Stimulated activated CD4-positive, alpha-beta T cell treated with anti-CD3 and anti-CD28 coated beads, Interleukin-4, amount 100 ng/mL, for 1 hour (primary cell): ENCODE results near the gene PDE10A.

ENCODE experiments used
- DNase-seq: peaks from one replicate; pipeline ENCODE4 v3.0.0-alpha.2; 2020

The PDE10A gene

DNA sequence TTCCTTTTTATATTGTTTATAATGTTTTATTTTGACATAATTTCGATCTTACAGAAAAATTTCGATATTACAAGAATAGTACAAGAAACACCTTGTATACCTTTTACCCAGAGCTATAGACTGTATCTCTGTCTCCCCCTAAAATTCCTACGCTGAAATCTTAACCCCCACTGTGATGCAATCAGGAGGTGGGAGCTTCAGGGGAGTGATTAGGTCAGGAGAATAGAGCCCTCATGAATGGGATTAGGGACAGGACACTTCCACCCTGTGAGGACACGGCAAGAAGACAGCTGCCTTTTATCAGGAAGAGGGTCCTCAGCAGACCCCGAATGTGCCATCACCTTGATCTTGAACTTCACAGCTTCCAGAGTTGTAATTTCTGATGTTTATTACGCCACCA, 204.9 kb downstream of the PDE10A start:
- no peak for DNase-seq

DNA sequence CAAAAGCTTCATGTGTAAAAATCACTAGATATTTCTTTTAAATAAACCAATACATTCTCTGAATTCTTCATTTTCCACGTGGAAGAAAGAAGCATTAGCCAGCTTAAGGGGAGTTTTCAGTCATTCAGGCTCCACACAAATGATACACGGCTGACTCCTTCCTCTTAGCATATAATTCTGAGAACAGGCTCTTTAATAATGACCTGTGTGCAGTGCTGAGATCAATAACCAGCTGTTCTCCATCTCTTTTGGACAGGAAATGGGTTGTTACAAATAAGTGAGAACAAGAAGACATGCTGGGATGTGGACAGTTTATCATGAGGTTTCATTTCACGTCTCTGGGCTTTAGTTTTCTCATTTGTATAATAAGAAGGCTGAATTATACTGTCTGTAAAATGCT, 206.8 kb downstream of the PDE10A start:
- no peak for DNase-seq

DNA sequence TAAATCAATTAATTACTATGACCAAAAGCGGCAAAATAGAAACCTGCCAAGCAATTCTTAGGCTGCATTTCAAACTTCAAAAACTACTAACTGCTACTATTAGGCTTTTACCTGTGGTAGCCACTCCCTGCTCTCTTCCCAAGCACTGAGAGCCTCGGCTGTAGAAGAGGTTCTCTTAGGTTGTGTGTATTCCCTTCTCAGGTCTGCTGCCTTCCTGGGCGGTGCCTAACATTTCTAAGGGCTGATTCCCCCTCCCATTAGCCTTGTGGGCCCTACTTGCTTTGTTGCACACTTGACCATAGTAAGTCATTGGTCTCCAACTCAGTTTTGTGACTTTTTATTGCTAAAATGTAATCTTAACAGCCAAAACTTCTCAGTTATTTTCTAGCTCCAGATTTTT, 207.6 kb downstream of the PDE10A start:
- DNase-seq = no peak

DNA sequence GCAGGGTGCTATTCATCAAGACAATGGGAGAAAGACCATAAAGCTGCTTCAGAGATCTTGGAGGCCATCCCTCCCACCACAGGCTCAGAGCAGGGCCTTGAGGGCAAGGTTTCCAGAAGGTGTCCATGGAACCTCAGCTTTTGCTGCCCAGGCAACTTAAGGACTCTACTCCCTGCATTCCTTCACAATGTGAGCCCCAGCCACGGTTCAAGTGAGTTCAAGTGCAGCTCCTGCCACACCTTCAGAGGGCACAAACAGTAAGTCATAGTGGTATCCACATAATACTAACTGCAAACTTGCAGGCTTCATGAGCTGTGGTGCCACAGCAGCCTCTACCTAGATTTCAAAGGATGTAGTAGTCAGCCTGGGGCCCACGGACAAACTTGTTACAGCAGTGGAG, 209.6 kb downstream of the PDE10A start:
- no peak for DNase-seq

DNA sequence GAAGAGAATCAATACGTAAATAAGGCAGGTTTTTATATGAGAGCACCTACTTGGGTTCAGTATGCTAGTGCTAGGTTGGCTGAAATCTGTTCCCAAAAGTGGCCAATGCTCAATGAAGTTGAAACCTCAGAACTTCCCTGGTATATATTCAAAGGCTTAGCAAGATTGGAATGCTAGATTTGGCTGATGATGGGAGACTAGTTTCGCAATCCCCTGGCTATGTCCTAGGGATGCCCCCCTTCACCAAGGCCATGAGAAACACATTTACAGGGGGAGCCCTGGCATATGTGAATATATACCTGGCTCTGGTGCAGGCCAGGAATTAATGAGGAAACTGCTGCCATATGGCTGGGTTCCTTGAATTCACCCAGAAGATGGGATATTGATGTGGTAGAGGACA, 211.2 kb downstream of the PDE10A start:
- DNase-seq = no peak

DNA sequence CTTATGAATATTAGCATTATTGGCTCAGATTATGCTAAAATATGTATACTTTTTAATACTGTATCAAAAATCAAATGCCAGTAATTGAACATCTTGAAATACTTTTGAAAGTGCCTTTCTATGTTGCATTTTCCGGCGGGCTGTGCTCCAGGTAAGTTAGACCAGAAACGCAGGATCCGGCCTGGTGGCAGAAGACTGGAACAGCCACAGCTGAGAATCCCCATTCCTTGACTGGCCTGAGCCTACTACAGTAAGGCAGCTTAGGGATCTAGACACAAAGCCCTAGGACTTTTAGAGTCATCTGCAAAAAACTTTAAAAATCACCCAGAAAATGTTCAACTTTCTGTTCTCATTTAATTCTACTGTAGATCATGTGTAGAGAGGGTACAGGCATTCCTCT, 214.8 kb downstream of the PDE10A start:
- no peak for DNase-seq

DNA sequence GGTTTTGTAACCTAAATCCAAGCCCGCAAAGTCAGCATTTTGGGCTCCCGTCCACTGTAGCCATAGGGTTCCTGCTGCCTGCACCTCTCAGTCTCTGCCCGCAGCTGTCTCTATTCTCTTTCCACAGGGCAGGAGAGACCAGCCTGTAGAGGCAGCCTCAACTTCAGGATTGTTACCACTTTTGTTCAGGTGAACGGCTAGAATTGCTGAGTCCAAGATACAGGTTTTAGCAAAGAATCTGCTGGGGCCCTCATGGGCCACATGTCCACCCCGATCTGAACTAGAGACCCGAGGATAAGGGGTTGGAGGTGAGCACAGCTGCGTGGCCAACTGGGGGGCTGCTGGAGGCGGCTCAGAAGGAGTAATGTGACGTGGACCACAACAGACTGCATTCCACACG, 215.9 kb downstream of the PDE10A start:
- DNase-seq = no peak

DNA sequence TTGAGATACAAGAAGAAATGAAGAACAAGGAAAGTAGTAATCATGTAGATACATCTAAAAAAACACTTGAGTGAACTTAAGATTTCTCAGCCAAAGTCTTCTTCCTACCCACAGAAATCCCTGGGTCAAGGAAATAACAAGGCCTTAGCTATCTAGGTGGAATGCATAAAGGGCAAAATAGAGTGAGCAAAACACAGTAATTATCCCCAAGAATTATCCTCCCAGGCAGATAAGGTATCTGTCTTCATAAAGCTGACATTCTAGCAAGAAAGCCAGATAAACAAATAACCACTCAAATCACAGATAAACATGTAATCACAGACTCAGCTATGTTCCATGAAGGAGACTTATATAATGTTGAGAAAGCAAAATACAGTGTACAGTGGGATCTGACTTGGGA, 216.7 kb downstream of the PDE10A start:
- no peak for DNase-seq

DNA sequence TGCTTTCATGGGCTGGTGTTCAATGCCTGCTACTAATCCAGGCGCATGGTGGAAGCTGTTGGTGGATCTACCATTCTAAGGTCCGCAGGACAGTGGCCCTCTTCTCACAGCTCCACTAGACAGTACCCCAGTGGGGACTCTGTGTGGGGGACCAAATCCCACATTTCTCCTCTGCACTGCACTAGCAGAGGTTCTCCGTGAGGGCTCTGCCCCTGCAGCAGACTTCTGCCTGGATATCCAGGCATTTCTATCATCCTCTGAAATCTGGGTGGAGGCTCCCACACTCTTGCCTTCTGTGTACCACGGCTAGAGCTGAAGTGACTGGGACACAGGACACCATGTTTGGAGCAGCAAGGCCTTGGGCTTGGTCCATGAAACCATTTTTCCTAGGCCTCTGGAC, 219.6 kb downstream of the PDE10A start:
- DNase-seq = no peak

DNA sequence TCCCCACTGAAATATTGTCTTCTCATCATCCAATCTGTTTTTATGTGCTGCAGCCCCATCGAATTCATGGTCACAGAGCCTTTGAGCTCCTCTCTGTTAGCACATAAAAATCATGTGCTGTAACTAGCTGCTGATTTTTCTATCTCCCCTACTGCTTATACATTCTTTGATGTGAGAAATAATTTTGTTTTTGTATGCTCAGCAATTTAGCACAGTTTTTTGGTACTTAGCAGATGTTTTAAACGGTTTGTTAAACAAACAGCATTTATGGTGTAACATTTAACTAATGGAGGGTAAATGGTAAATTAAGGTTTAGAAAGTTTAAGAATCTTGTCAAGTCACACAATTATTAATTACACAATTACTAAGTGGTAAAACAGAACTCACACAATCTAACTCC, 221.9 kb downstream of the PDE10A start:
- no peak for DNase-seq

DNA sequence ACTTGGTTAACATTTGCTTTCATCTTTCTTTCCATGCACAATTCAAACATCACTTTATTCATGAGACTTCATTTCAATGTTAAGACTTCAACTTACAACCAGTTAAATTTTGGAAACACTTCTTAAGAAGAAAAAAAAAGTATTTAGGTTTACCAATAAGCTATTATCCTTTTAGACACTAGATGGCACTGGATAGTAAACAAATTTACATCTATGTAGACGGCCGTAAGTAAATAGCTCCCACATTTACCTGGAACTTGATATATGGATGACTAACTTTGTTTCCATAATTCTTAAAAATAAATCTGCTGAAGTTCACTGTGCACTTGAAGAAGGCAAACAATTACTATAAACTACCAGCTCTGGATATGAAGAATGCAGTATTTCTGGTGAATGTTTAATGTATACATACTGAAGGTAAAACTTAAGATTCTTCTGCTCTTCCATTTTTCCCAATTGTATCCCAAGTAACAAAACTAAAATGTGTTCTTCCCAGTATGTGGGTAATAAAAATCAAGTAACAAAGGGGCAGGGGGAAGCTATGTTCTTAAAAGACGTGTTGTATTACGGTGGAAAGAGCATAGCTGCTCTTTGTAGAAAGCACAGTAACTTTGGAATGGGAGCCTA, 223.0 kb downstream of the PDE10A start:
- no peak for DNase-seq

DNA sequence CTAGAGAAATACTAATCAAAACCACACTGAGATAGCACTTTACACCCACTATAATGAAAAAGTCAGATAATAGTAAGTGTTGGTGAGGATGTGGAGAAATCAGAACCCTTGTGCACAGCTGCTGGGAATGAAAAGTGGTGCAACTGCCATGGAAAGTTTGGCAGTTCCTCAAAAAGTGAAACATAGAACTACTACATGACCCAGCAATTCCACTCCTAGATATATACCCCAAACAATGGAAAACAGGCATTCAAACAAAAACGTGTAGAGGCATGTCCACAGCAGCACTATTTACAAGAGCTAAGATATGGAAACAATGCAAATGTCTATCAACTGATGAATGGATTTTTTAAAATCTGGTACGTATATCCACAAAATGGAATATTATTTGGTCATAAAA, 236.1 kb downstream of the PDE10A start:
- no peak for DNase-seq

DNA sequence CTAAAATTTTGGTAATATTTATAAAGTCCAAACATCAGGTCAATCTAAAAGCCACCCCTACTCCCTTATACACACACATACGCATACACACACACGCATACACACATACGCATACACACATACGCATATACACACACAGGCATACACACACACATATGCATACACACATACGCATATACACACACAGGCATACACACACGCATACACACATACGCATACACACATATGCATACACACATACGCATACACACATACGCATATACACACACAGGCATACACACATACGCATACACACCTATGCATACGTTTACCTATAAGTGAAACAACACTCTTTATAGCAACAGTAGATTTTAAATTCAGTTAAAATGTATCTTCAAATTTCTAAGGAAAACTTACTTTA, 240.8 kb downstream of the PDE10A start:
- no peak for DNase-seq

DNA sequence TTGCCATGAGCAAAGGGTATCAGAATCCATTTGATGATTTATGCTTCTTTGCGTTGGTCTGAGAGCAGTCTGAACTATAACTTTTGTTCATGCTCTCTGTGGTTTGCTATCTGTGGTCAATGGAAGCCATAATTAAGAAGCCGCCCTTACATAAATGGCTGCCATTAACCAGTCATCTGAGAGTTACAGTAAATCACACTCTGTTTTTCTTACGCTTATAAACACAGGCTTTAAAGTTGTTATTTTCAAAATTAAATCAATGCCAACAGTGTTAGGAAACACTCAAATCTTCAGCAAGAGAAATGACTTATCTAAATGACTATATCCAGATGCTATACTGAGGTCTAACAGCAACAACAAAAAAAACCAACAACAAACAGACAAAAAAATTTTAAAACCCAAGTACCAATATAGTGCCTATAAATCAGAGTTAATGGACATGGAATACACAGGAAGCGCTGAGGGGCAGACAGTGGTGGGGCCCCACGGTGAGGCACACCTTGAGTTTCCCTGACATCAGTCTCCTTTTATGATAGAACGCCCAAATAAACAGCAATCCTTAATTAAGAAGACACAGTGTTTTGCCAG, 245.7 kb downstream of the PDE10A start:
- DNase-seq = no peak

DNA sequence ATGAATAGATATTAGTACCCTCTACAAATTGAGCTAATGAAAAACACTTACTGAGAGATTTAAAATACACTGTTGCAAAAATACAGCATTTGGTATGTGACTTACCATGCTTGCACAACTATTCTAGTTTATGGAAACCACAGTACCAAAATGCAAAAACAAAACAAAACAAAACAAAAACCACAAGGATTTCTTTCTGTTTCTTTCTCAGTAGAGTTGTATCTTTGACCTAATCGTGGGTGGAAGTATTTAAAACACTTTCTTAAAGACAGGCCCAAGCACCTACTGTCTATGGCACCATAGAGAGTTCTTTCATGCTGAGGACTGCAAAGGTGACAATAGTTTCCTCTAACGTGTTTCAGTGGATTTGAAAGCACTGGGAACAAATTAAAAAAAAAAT, 258.3 kb downstream of the PDE10A start:
- no peak for DNase-seq

DNA sequence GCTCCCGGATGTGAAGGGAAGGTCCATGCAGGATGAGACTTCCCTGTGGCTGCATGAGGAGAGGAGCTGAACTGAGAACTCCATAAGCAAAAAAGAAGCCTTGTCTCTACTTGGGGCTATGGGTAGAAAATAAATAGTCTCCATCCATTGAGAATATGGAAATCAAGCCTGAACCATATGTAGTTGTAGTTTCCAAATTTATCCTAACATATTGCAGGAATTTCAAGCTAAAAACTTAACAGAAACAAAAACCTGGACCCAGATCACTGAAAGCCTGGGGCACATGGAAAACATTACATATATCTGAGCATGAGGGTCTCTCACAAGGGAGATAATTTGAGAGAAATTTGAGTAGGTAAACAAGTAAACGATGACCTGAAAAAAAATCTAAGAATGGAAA, 258.7 kb downstream of the PDE10A start:
- no peak for DNase-seq

DNA sequence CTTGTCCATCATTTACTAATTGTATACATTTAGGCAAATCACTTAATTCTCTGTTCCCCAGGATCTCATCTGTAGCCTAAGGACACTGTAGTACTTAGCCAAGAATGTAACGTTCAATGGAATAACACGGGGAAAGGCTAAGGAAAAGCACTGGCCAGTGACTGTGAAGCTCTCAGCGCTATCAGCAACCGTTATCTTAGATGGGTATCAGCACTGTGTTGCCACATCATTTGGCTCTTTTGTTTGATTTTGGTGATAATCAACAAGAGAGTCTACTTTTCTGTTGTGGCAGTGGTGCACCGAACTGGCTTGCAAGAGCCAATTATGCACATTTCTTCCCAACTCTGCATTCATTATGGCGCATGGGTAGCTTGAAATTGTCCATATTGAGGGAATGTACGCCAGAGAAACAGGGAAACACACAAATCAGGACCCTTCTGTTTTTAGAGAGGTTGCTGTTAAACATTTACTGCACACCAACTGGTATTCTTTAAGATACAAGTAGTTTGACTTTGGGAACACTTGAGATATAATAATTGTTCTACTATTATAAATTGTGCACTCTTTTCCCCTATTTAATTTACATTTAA, 259.9 kb downstream of the PDE10A start:
- DNase-seq = no peak

DNA sequence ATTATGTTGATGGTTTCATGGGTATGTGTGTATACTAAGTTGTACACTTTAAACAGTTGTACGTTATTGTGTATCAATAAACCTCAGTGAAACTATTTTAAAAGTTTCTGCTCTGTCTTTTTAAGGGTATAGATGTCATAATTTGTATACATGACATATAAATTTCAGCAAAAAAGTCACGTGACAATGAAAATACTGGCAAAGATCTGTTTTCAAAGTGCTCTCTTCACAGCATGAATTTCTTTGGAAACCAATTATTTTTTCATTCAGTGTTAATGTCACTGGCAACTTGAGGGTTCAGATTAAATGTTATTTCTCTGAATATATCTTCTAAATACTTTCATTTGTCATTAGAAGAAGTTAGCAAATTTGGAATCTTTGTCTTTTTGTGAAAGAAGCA, 261.9 kb downstream of the PDE10A start:
- DNase-seq = no peak

DNA sequence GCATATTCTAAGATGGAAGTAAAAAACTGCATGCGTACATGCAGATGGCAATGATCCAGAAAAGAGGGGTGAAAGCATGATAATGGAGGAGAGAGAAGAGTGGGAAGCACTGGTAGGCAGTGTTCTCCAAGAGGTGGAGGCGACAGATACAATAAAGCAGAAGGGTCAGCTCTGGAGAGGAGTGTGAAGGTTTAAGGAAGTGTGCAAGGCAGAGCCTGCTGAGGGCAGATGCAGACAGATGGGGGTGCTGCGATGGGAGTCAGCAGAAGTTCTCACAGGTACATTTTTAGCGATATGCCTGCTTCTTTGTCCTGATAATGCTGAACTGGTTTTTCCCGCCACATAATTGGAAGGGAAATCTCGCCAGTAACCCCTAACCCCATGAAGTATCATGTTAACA, 272.6 kb downstream of the PDE10A start:
- DNase-seq = no peak

DNA sequence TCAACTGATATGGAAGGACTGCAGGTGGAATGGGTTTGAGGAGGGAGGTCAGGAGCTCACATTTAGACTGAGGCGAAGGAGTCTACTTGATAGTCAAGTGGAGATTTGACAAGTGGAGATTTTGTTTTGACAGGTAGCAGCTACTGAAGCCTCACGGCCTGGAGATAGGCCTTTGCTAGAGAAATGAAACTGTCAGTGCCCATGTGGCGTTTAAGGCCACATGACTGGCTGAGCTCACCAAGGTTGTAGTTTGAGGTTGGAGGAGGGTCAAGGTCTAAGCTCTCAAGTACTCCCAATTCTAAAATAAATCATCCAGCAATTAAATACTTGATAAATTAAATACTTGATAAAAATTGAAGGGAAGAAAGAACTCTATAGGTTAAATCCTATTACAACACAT, 273.5 kb downstream of the PDE10A start:
- DNase-seq = no peak

DNA sequence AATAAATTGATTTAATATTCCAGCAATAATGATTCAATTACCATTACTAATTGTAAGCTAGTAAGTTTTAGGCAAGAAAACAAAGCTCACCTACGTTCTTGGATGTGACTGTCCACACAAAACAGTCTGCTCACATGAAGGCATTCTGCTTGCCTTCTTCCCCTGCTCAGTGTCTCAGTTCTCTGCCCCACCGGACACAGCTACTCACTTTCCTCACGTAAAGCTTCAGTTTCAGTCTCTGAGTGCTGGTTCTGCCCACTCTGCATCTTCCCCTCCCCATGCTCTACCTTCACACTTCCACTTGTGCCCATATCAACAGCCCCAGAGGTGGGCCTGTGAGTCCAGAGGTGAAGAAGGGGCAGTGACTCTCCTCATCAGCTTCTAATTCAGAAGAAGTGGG, 279.7 kb downstream of the PDE10A start:
- DNase-seq = no peak

DNA sequence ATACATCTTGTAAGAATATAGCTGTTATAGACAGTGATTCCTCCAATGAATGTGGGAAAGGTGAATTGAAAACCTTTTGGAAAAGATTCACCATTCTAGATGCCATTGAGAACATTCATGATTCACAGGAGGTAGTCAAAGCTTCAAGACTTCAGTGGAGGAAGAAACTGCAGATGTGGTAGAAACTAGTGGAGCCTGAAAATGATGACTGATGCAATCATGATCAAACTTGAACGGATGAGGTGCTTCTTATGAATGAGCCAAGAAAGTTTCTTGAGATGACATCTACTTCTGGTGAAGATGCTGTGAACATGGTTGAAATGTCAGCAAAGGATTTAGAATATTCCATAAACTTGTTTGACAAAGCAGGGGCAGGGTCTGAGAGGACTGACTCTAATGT, 286.9 kb downstream of the PDE10A start:
- DNase-seq = no peak

DNA sequence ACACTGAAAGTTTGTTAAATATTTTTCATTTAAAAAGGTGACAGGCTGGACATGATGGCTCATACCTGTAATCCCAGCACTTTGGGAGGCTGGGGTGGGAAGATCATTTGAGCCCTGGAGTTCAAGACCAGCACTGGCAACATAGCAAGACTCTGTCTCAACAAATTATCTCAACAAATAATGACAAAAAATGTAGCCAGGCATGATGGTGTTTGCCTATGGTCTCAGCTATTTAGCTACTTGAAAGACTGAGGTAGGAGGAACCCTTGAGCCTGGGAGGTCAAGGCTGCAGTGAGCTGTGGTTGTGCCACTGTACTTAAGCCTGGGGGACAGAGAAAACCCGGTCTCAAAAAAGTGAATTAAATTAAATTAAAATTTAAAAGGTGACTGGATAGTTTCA, 297.7 kb downstream of the PDE10A start:
- DNase-seq = no peak

DNA sequence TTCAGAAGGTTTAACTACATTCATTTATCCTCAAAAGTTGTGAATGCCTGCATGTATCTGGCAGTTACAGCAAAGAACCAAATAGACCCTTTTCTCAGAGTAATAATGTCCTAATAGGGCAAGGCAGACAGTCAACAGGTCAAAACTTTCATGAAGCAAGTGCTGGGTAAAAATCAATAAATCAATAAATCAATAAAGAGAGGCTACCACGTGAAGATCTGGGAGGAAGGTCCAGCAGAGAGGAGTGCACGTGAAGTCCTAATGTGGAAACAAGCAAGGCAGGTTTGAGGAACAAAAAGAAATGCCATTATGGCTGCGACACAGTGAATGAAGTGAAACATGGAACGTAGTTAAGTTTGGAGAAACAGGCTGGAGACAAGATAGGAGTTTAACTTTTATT, 317.3 kb downstream of the PDE10A start:
- DNase-seq = no peak

DNA sequence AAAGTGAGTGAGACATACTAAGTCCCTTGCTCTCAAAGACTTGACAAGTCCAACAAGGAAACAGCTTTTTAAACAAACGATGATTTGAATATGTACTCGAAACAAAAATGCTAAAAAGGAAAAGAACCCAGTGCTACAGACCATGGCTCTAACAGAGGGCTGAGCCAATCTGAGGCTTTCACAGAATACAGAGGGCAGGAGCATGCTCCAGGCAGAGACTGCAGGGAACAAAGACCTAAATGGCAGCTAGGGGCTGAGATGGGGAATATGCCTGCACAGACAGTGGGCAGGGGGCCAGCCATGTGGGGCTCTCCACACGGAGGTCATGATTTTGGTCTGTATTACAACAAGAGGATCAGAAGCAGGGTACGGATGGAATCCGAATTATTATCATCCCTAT, 322.5 kb downstream of the PDE10A start:
- no peak for DNase-seq
